Caco-2 (cell line): ENCODE measurements around the gene NBEAL1. TPM values are rescaled to one million over a fixed set of nuclear protein-coding genes. Genes with fewer than 3 reads are reported as not detected.

Source experiments
- BruUV-seq: library from RNA; stranded (reverse); fragments of 400-500 nt; replicated peaks from 2 replicates; lab custom pipeline; 2021; lab: Mats Ljungman, UMichigan
- CTCF ChIA-PET: fragments of 300-600 bp; sonication (Branson Sonifier 250); formaldehyde crosslinking; loops from one replicate; lab custom pipeline; 2022; ENCODE audit warnings: antibody characterized with exemption; lab: Charles Lee
- POLR2A ChIA-PET: fragments of 300-600 bp; sonication (Branson Sonifier 250); formaldehyde crosslinking; loops from one replicate; lab custom pipeline; 2022; ENCODE audit warnings: antibody characterized with exemption; lab: Charles Lee
- DNase-seq, 2 experiments: peaks; one replicate each; pipeline versions ENCODE4 v3.0.0 to v3.0.0-alpha.2; 2020 to 2022
- H3K27me3 ChIP-seq: replicated peaks from 2 replicates; pipeline ENCODE4 v1.6.0; 2011; ENCODE audit warnings: low read length; ENCODE audit not compliant: control insufficient read depth, insufficient read depth
- H3K36me3 ChIP-seq: 2 replicates; pipeline ENCODE4 v1.5.1; 2011; ENCODE audit warnings: low read length; ENCODE audit not compliant: control insufficient read depth, insufficient read depth
- H3K4me1 ChIP-seq: fragments of 250-450 bp; sonication (Bioruptor Pico); 2 replicates; pipeline ENCODE4 v1.5.1; 2020; ENCODE audit warnings: mild to moderate bottlenecking
- H3K4me3 ChIP-seq: 2 replicates; pipeline ENCODE4 v1.5.1; 2011; ENCODE audit warnings: low read depth, mild to moderate bottlenecking, control low read depth, low read length
- H3K9me3 ChIP-seq: fragments of 250-450 bp; sonication (Bioruptor Pico); 2 replicates; pipeline ENCODE4 v1.5.1; 2020; ENCODE audit warnings: mild to moderate bottlenecking, moderate library complexity
- H3K27ac Mint-ChIP-seq: one replicate; pipeline ENCODE4 v1.8.0; 2022; ENCODE audit warnings: mixed read lengths; ENCODE audit not compliant: unreplicated experiment
- H3K27me3 Mint-ChIP-seq: one replicate; pipeline ENCODE4 v1.8.0; 2022; ENCODE audit warnings: mixed read lengths; ENCODE audit not compliant: insufficient read depth, unreplicated experiment
- H3K36me3 Mint-ChIP-seq: one replicate; pipeline ENCODE4 v1.8.0; 2022; ENCODE audit warnings: mild to moderate bottlenecking, mixed read lengths; ENCODE audit not compliant: insufficient read depth, unreplicated experiment
- H3K4me1 Mint-ChIP-seq: one replicate; pipeline ENCODE4 v1.8.0; 2022; ENCODE audit warnings: low read depth, mixed read lengths; ENCODE audit not compliant: unreplicated experiment
- H3K4me3 Mint-ChIP-seq: one replicate; pipeline ENCODE4 v1.8.0; 2022; ENCODE audit warnings: mild to moderate bottlenecking, moderate library complexity, mixed read lengths; ENCODE audit not compliant: unreplicated experiment
- H3K9me3 Mint-ChIP-seq: one replicate; pipeline ENCODE4 v1.8.0; 2022; ENCODE audit warnings: mixed read lengths; ENCODE audit not compliant: unreplicated experiment
- intact Hi-C: fragments of 100-400 bp; cut with micrococcal nuclease; formaldehyde crosslinking; loops from one replicate; pipeline ENCODE4 v1.10.0; 2022; ENCODE audit not compliant: unreplicated experiment
- total RNA-seq: library from RNA; stranded (reverse); gene quantifications from 2 replicates; pipeline ENCODE4 v1.2.3, GENCODE V29; 2022
- TF ChIP-seq, protein P1 (sequence below), 2 experiments: fragments of 200-600 bp in 1 of 2; IDR thresholded peaks; 1 replicate in 1 of 2; 2 replicates in 1 of 2; pipeline versions ENCODE4 v1.5.1 to v1.8.0; 2011 to 2022; ENCODE audit warnings: antibody characterized with exemption in 1 of 2, control low read depth in 1 of 2, inconsistent platforms in 1 of 2, low read depth in 1 of 2, low read length in 1 of 2, mild to moderate bottlenecking in 1 of 2, moderate library complexity in 1 of 2; ENCODE audit not compliant: insufficient read depth in 1 of 2, severe bottlenecking in 1 of 2, unreplicated experiment in 1 of 2

NBEAL1 gene
- total RNA-seq, 1 experiment from 2014 or later: 44.1 TPM

GRCh38 chr2:203238704-203239526 is 224.2 kb downstream of the NBEAL1 start, which contains the start of gene CYP20A1:
Gene CYP20A1, plus strand, starts transcription at chr2:203239018. Its CDS starts 45 bp downstream, at chr2:203239063.
- BruUV-seq: no TSS peak
- intact Hi-C loops: loop anchor here (1.0 to 5.0 kb wide), 3 partner anchors 14 to 327 kb away; partner anchors contain the start of genes ABI2, CARF and WDR12
- CTCF ChIA-PET: interaction anchor here (0.6 to 1.3 kb wide), 5 partner anchors 13 to 588 kb away, joined by 3 to 6 read pairs (median 3); no protein-coding TSS in a partner anchor

DNA sequence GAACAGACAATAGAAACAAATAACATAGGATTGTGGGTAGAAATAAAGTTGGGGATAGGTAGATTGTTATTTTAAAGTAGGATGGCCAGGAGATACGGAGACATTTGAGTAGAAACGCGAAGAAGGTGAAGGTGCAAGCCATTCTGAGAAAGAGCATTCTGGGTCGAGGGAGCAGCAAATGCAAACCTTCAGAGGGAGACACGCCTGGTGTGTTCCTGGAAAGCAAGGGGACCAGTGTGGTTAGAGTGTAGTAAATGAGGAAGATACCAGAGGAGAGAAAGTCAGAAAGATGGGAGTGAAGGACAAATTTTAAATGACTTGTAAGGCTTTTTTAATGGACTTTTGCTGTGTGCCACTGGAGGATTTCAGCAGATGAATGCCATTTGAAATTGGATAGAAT is 225.8 kb downstream of the NBEAL1 start:
- CTCF ChIA-PET: no interaction called here
- H3K4me1 Mint-ChIP-seq: peaks cover 15% of the 10 kb centered on the region
- no TSS peak for BruUV-seq
- H3K36me3 Mint-ChIP-seq: peaks cover 41% of the 10 kb centered on the region
- H3K4me1 ChIP-seq: peaks cover 11% of the 10 kb centered on the region; the same call in 1 of the 2 replicates
- no peak for DNase-seq
- intact Hi-C loops: no loop called here
- H3K9me3 Mint-ChIP-seq: no peaks in the 10 kb centered on the region
- POLR2A ChIA-PET: no interaction called here
- peak overlapping the region; percentile 65 for H3K4me3 ChIP-seq
- no peaks in the 10 kb centered on the region for H3K36me3 ChIP-seq
- no peaks in the 10 kb centered on the region for H3K27me3 ChIP-seq
- peak overlapping the region; percentile 97 for H3K4me3 Mint-ChIP-seq
- no peaks in the 10 kb centered on the region for H3K9me3 ChIP-seq
- H3K27me3 Mint-ChIP-seq: no peaks in the 10 kb centered on the region
- no peak overlapping the region for H3K27ac Mint-ChIP-seq
- TF ChIP-seq, protein P1, sequence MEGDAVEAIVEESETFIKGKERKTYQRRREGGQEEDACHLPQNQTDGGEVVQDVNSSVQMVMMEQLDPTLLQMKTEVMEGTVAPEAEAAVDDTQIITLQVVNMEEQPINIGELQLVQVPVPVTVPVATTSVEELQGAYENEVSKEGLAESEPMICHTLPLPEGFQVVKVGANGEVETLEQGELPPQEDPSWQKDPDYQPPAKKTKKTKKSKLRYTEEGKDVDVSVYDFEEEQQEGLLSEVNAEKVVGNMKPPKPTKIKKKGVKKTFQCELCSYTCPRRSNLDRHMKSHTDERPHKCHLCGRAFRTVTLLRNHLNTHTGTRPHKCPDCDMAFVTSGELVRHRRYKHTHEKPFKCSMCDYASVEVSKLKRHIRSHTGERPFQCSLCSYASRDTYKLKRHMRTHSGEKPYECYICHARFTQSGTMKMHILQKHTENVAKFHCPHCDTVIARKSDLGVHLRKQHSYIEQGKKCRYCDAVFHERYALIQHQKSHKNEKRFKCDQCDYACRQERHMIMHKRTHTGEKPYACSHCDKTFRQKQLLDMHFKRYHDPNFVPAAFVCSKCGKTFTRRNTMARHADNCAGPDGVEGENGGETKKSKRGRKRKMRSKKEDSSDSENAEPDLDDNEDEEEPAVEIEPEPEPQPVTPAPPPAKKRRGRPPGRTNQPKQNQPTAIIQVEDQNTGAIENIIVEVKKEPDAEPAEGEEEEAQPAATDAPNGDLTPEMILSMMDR (IDR thresholded peaks at IDR 0.05; ENCODE audit: insufficient read depth in 1 of 2, low read depth in 1 of 2, low read length in 1 of 2, severe bottlenecking in 1 of 2, unreplicated experiment in 1 of 2): no peak

More at GRCh38 chr2:203238704-203239526, 224.2 kb downstream of the NBEAL1 start, which contains the start of gene CYP20A1:
- H3K4me1 Mint-ChIP-seq: peaks cover 15% of the 10 kb centered on the region
- TF ChIP-seq, protein P1 (IDR thresholded peaks at IDR 0.05; ENCODE audit: insufficient read depth in 1 of 2, low read depth in 1 of 2, low read length in 1 of 2, severe bottlenecking in 1 of 2, unreplicated experiment in 1 of 2): peak in 1 of 2 experiments; percentile 57
- Histone ChIP-seq H3K9me3 (no peaks in the 10 kb centered on the region), H3K36me3 (no peaks in the 10 kb centered on the region), H3K27me3 (no peaks in the 10 kb centered on the region), H3K4me1 (peaks cover 11% of the 10 kb centered on the region; the same call in 1 of the 2 replicates), H3K4me3 (peak within 1 kb of the TSS; percentile 65)
- H3K36me3 Mint-ChIP-seq: peaks cover 36% of the 10 kb centered on the region
- H3K9me3 Mint-ChIP-seq: no peaks in the 10 kb centered on the region
- POLR2A ChIA-PET: interaction anchor here (0.6 to 0.7 kb wide), 3 partner anchors 15 to 671 kb away, joined by 3 to 5 read pairs (median 4); no protein-coding TSS in a partner anchor
- H3K27me3 Mint-ChIP-seq: no peaks in the 10 kb centered on the region
- peak; percentile 96 to 99 for DNase-seq
- peak within 1 kb of the TSS; percentile 97 for H3K4me3 Mint-ChIP-seq
- peak within 1 kb of the TSS; percentile 97 for H3K27ac Mint-ChIP-seq

GRCh38 chr2:203242518-203242917 is 227.8 kb downstream of the NBEAL1 start:
- CTCF ChIA-PET: no interaction called here
- no peaks in the 10 kb centered on the region for H3K27me3 Mint-ChIP-seq
- intact Hi-C loops: no loop called here
- H3K36me3 Mint-ChIP-seq: peaks cover 51% of the 10 kb centered on the region
- H3K27me3 ChIP-seq: no peaks in the 10 kb centered on the region
- H3K4me3 ChIP-seq: no peak overlapping the region
- no peak overlapping the region for H3K4me3 Mint-ChIP-seq
- no peak overlapping the region for H3K27ac Mint-ChIP-seq
- TF ChIP-seq, protein P1 (IDR thresholded peaks at IDR 0.05; ENCODE audit: insufficient read depth in 1 of 2, low read depth in 1 of 2, low read length in 1 of 2, severe bottlenecking in 1 of 2, unreplicated experiment in 1 of 2): no peak
- H3K4me1 Mint-ChIP-seq: peaks cover 15% of the 10 kb centered on the region
- DNase-seq: no peak
- H3K9me3 Mint-ChIP-seq: no peaks in the 10 kb centered on the region
- H3K36me3 ChIP-seq: no peaks in the 10 kb centered on the region
- BruUV-seq: no TSS peak
- POLR2A ChIA-PET: no interaction called here
- H3K4me1 ChIP-seq: peaks cover 11% of the 10 kb centered on the region; the same call in 1 of the 2 replicates
- no peaks in the 10 kb centered on the region for H3K9me3 ChIP-seq
